Stimulated activated CD8-positive, alpha-beta memory T cell treated with anti-CD3 and anti-CD28 coated beads, Interleukin-15, amount 100 ng/mL, for 24 hours (primary cell): ENCODE measurements around the gene MAPK8IP1.
A peak's percentile ranks its signal among the peaks of the same experiment; 100 is the strongest.
"Not testable (repeated sequence)": the region's sequence is repeated elsewhere in the genome, so short reads cannot be mapped to it uniquely, and the experiment has no call there.

ENCODE experiments used
- DNase-seq: peaks from one replicate; pipeline ENCODE4 v3.0.0-alpha.2; 2020; ENCODE audit warnings: low read depth

Gene MAPK8IP1

GRCh38 chr11:45885274-45885920 is at the start of gene MAPK8IP1:
Gene MAPK8IP1 (plus strand): TSS chr11:45885651. CDS start chr11:45885821, 170 bp downstream.
- peak; percentile 39 for DNase-seq

- no peak for DNase-seq
Measured at GRCh38 chr11:45839204-45839603, 46.2 kb upstream of the MAPK8IP1 start.

GRCh38 chr11:45840251-45840650 is 45.2 kb upstream of the MAPK8IP1 start:
- DNase-seq = not testable (repeated sequence)

GRCh38 chr11:45843158-45843924 is 42.1 kb upstream of the MAPK8IP1 start:
- DNase-seq = peak; percentile 59

- DNase-seq = no peak
Measured at GRCh38 chr11:45844822-45845578, 40.5 kb upstream of the MAPK8IP1 start.

GRCh38 chr11:45846174-45846675 is 39.2 kb upstream of the MAPK8IP1 start:
- no peak for DNase-seq

GRCh38 chr11:45846974-45847910 is 38.2 kb upstream of the MAPK8IP1 start, which contains the start of gene CRY2:
Gene CRY2 (plus strand): TSS chr11:45847475. CDS start chr11:45847491, 16 bp downstream.
- peak; percentile 98 for DNase-seq

GRCh38 chr11:45847911-45848316 is 37.5 kb upstream of the MAPK8IP1 start:
- no peak for DNase-seq

GRCh38 chr11:45848654-45849081 is 36.8 kb upstream of the MAPK8IP1 start:
- no peak for DNase-seq

GRCh38 chr11:45850446-45850845 is 35.0 kb upstream of the MAPK8IP1 start:
- DNase-seq = no peak

GRCh38 chr11:45851228-45851627 is 34.2 kb upstream of the MAPK8IP1 start:
- DNase-seq = no peak

- DNase-seq = no peak
Measured at GRCh38 chr11:45852018-45852711, 33.3 kb upstream of the MAPK8IP1 start.

GRCh38 chr11:45852712-45853101 is 32.7 kb upstream of the MAPK8IP1 start:
- no peak for DNase-seq

GRCh38 chr11:45853332-45854219 is 31.9 kb upstream of the MAPK8IP1 start:
- no peak for DNase-seq

GRCh38 chr11:45855308-45855707 is 30.1 kb upstream of the MAPK8IP1 start:
- no peak for DNase-seq

- DNase-seq = no peak
Measured at GRCh38 chr11:45856044-45856468, 29.4 kb upstream of the MAPK8IP1 start.

- DNase-seq = no peak
Measured at GRCh38 chr11:45857961-45858474, 27.4 kb upstream of the MAPK8IP1 start.

GRCh38 chr11:45858751-45859398 is 26.6 kb upstream of the MAPK8IP1 start:
- no peak for DNase-seq

GRCh38 chr11:45859661-45860140 is 25.8 kb upstream of the MAPK8IP1 start:
- no peak for DNase-seq
